Measurements from ENCODE around the gene SH3PXD2A.

GRCh38 chr10:103746598-103746997, 108.8 kb downstream of the SH3PXD2A start:
- no peak for TF ChIP-seq CTCF (IDR thresholded peaks at IDR 0.05)
- TF ChIP-seq EZH2 (IDR thresholded peaks at IDR 0.05) = no peak
- no peak for TF ChIP-seq EZH2phosphoT487 (IDR thresholded peaks at IDR 0.05)

Data from neural progenitor cell (in vitro differentiated cells).